HG03571 (cell line): ENCODE data around the gene CHMP3.

ENCODE experiments used
- ATAC-seq: cut with Tn5 transposase; IDR thresholded peaks from one replicate; pipeline ENCODE4 v1.9.1; 2021; ENCODE audit not compliant: unreplicated experiment

CHMP3 gene

GRCh38 chr2:86471637-86472036 is 91.6 kb downstream of the CHMP3 start:
- no peak for ATAC-seq

DNA sequence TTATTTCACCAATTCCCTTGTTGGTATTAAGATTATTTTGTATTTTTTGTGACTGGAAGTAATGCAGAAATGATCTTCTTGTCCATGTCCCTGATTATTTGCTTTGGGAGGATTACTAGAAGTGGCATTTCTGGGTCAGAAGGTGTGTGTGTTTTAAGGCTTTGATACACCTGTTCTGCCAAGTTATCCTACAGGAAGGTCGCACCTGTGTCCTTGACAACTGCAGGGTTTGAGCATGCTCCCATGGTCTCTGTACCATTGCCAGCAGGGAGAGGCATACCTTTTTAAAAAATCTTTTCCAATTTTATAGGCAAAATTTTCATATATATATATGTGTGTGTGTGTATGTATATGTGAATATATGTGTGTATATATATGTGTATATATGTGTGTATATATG is 92.4 kb downstream of the CHMP3 start:
- no peak for ATAC-seq

DNA sequence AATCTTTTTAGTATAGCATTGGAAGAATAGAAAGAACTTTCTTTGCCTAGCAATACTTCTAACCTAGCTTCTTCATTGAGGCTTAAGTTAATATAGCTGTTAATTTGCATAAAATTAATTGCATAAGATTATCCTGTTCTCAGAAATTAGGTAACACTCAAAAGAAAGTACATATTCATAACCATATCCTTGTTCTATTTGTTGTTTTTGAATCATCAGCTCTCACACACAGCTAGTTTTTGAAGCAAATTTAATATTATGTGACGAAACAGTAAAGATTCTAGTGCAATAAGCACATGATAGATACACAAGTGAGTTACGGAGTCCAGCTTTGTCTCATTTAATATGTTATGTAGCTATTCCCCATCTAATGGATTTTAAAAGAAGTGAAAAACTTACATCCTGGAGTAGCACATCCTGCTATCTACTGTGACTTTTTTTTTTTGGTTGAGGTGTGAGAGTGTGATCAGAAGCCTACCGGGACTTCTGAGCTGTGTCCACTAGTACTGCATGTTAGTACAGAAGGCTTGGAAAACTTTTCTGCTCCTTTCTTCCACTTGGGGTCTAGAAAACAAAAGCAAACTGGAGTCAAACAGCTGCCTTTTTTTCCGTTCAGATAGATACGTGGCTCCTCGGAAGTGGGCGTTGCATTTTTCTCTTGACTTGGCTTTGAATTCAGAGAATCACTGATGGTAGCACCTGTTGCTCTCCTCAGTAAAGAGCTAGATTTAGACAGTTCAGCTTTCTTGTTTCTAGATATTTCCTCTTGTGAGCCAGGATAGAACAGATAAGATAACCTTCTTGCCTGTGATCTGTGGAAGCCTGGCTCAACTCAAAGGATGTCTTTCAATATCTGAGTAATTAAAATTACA is 94.8 kb downstream of the CHMP3 start:
- no peak for ATAC-seq

DNA sequence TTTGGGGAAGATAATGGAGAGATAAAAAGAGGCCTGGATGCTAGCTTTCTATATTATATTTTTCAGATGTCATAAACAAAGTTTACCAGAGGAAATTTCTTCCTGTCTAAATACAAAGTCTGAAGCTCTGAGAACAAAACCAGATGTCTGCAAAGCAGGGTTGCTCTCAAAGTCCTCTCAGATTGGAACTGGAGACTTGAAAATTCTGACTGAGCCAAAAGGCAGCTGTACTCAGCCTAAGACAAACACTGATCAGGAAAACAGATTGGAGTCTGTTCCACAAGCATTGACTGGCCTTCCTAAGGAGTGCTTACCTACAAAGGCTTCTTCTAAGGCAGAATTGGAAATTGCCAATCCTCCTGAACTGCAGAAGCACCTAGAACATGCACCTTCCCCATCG is 96.9 kb downstream of the CHMP3 start:
- no peak for ATAC-seq

DNA sequence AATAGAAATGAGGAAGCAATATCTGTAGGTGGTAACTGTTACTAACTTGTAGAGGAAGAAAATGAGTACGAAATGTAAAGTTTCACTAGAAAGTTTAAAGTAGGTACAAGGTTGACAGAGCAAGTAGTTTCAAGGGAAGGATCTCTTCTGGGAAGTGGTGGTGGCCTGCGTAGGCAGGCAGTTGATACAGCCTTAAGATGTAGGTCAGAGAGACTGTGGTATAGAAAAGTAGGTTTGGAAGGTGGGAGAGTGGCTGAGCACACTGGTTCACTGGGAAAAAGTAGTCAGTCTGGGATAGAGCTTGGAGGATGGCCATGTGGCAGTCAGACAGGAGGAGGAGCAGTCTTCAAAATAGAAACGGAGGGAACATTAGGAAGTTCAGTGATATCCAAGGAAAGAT is 98.6 kb downstream of the CHMP3 start:
- no peak for ATAC-seq

DNA sequence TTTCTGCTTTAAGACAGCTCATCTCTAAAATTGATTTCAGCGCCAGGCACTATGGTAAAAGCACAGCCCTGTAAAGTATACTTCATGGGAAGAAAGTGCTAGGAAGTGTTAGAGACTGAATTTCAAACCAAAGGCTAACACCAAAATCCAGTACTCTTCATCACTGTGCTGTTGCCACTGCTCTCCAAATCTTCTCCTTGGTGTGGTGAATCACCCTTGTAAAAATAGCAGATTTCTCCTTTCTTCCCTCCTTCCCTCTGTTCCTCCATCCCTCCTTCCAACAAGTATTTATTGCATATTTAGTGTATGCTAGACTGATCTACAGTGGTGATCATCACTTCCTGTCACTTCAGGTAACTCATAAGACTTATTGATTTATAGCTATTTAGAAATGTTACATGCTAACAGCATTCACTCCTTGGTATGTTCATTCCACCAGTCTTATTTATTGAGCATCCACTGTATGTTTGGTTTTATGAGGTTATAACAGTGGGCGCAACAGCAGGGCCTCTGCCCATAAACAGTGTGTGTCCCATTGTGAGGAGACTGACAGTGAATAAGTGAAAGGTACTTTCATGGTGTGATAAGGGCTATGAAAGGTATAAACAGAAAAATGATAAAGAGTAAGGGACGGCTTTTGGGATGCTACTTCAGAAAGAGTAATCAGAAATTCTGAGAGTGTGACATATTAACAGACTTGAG is 102.0 kb downstream of the CHMP3 start:
- ATAC-seq: no peak

DNA sequence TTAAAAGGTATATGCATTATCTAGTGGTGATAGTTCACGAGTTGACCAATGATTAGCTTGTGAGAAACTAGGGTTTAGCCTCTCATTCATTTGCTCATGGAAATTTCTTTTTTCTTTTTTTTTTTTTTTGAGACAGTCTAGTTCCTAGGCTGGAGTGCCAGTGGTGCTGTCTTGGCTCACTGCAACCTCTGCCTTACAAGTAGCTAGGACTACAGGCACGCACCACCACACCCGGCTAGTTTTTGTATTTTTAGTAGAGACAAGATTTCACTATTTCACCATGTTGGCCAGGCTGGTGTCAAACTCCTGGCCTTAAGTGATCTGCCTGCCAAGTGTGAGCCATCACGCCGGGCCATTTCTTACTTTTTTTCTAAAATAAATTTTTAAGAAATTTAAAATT is 108.1 kb downstream of the CHMP3 start:
- ATAC-seq: no peak

- ATAC-seq: no peak
Measured at GRCh38 chr2:86454238-86454637, 109.0 kb downstream of the CHMP3 start.

DNA sequence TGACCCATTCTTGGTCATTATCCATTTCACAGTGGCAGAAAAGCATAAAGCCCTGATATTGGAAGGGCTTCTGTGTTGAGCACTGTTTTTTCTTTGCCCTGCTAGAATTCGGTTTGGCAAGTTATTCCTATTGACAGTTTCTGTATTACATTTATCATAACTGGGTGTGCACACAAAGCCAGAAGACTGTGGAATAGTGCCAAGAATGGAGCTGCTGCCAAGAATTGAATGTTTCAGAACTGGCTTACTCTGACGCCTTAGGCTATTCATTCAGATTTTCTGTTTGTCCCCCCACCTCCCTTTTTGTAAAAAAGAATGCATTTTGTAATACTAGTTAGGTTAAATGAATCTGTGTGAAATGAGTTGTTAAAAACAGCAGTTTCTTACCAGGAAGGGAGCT is 109.4 kb downstream of the CHMP3 start:
- no peak for ATAC-seq
